GM19351 (cell line): ENCODE data around the gene NUBPL.
A peak's percentile ranks its signal among the peaks of the same experiment; 100 is the strongest.
"Not testable (repeated sequence)": the region's sequence is repeated elsewhere in the genome, so short reads cannot be mapped to it uniquely, and the experiment has no call there.

Source experiments
- ATAC-seq: cut with Tn5 transposase; IDR thresholded peaks from one replicate; pipeline ENCODE4 v1.9.1; 2021; ENCODE audit warnings: mild to moderate bottlenecking, moderate library complexity; ENCODE audit not compliant: unreplicated experiment

Gene NUBPL

DNA sequence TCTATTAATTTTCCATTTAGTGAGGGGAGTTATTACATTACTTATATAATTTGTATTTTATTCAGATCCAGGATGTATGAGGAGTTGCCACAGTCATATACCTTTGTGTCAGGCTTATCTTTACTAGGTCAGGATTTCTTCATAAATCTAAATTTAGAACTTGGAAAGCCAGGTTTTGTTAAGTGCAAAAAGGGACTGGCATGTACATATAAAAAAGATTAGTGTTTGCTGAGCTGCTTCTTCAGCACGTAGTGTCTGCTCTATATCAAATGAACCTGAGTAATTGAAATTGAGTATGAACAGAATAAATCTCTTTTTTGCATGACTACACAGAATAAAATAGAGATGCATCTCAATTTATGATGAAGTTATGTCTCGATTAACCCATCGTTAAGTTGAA is 157.4 kb downstream of the NUBPL start:
- no peak for ATAC-seq

DNA sequence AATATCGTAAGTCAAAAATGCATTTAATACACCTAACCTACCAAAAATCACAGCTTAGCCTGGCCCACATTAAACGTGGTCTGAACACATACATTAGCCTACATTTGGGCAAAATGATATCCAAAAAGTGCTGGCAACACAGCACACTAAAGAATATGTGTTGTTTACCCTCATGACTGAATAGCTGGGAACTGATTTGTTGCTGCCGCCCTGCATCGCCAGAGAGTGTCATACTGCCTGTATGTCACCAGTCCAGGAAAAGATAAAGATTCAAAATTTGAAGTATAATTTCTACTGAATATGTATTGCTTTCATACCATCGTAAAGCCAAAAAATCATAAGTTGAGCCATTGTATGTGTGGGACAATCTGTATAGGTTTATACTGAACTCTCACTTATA is 157.8 kb downstream of the NUBPL start:
- ATAC-seq = no peak

DNA sequence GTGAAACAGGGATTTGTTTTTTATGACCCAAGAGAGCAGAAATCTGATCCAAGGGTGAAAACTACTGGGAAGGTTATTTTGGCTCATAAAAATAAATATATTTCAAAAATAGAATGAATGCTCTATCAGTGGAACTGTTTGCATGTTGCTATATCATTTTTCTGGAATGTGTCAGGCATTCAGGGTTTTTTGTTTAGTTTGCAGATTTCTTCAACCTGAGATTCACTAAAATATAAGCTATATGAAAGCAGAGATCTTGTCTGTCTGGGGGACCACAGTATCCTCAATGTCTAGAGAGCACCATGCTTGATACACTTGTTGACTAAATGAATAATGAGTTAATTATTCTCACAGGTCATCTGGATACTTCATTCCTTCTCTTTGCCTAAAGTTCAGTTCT is 165.1 kb downstream of the NUBPL start:
- ATAC-seq = no peak

DNA sequence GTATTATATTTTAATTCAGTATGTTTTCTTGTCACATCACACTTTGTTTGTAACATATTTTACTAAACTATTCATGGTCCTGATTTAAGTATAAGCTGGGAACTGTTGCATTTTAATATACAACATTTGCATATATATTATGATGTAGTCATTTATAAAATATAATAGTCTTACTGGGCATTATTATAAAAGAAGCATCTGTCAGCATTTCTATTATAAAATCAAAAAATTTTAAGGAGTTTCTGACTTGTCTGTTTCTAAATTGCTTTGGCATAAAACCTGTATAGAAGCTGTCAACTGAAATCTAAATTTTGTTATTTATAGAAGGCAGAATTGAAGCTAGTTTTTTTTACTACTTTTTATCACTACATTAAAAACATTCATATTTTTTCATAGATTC is 166.6 kb downstream of the NUBPL start:
- ATAC-seq = no peak

DNA sequence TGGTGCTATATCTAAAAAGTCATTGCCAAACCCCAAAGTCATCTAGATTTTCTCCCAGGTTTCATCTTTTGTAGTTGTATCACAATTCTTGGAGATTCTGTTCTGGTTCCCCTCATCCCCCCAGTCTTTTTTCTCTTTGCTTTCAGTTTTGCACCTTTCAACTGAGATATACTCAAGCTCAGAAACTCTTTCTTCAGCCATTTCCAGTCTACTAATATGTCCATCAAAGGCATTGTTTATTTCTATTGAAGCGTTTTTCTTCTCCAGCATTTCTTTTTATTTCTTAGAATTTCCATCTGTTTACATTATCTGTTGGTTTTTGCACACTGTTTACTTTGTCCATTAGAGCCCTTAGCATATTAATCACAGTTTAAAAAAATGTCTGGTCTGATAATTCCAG is 179.5 kb downstream of the NUBPL start:
- no peak for ATAC-seq

DNA sequence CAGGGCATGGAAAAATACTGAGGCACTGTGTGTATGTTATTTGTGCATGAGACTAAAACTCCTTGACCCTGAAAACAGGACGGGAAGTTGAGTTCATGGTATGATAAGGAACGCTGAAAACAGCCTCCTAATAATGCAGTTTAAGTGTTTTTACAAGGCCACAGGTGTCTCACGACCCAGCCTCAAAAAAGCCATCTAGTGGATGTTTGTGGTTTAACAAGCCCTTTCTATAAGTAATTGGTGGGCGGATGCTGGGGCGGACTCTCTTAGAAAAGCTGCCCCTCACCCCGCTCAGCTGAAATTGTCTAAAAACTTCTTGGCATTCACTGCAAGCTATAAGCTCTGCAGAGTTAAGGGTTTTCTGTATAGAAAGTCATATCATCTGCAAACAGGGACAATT is 184.5 kb downstream of the NUBPL start:
- ATAC-seq = no peak

DNA sequence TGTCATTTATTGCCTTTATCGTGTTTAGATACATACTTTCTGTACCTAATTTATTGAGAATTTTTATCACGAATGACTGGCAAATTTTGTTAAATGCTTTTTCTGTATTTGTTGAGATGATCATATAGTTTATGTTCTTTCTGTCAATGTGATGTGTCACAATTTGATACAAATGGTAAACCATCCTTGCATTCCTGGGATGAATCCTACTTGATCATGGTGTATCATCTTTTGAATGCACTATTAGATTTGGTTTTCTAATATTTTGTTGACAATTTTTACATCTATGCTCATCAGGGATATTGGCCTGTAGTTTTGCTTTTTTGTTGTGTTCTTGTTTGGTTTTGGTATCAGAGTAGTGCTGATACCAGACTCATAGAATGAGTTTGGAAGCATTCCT is 185.1 kb downstream of the NUBPL start:
- no peak for ATAC-seq

DNA sequence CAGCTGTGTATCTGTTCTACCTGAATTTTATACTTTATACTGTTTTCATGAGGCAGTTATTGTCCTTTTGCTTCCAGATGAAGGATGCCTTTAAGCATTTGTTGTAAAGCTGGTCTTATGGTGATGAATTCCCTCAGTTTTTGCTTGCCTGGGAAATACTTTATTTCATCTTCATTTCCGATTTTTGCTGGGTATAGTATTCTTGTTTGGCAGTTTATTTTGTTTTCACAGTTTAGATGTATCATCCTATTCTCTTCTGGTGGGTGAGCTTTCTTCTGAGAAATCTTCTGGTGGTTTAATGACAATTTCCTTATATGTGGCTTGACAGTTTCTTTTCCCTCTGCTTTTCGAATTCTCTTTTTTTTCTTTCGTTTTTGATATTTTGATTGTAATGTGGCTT is 188.1 kb downstream of the NUBPL start:
- no peak for ATAC-seq

DNA sequence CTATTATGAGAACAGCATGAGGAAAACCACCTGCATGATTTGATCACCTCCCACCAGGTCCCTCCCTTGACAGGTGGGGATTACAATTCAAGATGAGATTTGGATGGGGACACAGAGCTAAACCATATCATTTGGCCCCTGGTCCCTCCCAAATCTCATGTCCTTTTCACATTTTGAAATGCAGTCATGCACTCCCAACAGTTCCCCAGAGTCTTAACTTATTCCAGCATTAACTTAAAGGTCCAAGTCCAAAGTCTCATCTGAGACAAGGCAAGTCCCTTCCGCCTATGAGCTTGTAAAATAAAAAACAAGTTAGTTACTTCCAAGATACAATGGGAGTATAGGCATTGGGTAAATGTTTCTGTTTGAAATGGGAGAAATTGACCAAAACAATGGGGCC is 189.8 kb downstream of the NUBPL start:
- not testable (repeated sequence) for ATAC-seq

DNA sequence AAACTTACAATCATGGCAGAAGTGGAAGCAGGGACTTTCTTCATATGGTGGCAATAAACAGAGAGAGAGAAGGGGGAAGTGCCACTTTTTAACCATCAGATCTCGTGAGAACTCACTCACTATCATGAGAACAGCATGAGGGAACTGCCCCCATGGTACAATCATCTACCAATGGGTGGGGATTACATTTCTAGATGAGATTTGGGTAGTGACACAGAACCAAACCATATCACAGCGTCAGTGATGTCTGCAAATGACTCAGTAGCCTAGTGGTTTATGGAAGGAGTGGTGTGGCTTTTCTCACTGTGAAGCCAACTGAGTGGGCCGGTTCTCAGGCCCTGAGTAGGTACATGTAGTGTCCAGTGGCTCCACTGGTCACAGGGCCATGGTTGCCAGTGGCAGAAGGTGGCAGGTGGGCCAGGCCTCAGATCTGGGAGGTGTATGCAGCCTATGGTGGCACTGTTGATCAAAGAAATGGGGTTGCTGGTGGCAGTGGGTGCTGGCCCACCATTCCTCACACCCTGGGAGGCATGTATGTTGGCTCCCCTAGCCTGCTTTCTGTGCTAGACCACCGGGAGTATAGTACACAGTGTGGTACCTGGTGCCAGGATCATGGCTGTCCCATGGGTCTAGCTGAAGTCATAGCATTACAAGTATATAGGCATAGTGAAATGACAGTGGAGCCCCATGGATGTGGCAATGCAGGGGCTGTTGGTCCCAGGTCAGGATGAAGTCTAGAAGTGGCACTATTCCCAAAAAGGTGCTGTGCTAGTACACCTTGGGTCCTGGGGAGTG is 191.9 kb downstream of the NUBPL start:
- peak; percentile 44 for ATAC-seq

DNA sequence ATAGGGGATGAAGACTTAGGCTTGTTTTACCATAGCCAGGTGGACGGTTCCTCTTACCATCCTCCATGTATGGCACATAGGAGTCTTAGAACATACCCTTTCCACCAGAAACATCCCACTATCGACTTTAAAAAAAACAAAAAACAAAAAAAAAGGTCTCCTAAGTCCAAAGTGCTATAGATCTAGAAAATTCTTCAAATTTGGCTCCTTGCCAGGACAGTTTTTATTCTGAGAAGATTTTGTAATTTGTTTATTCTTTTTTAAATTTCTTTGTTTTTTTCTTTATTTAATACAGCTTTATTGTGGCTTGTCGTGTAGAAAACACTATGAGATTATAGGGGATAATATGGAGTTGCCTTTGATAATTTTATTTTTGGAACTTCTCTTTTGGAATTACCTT is 197.7 kb downstream of the NUBPL start:
- no peak for ATAC-seq

DNA sequence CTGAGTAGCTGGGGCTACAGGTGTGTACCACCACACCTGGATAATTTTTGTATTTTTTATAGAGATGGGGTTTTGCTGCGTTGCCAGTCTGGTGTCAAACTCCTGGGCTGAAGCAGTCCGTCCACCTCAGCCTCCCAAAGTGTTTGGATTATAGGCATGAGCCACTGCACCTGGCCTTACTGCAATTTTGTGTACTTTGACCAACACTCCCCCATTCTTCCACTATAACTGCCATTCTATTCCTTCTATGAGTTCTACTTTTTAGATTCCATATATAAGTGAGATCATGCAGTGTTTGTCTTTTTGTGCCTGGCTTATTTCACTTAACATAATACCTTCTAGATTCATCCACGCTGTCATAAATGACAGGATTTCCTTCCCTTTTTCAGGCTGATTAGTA is 199.1 kb downstream of the NUBPL start:
- no peak for ATAC-seq

DNA sequence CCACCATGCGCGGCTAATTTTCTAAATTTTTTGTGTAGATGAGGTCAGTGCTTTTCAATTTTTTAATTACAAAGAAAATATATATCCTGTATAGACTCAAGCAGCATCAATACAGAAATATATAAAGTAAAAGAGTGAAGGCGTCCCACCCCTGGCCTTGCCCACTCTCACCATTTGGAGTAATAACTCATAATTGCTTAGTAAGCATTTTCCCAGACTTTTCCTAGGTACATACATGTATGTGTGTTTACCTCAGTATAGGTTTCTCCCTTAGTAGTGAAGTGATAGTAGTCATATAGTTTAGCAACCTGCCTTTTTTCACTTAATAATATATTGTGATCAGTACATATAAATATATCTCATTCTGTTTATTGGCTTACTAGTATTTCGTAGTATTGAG is 200.1 kb downstream of the NUBPL start:
- no peak for ATAC-seq

DNA sequence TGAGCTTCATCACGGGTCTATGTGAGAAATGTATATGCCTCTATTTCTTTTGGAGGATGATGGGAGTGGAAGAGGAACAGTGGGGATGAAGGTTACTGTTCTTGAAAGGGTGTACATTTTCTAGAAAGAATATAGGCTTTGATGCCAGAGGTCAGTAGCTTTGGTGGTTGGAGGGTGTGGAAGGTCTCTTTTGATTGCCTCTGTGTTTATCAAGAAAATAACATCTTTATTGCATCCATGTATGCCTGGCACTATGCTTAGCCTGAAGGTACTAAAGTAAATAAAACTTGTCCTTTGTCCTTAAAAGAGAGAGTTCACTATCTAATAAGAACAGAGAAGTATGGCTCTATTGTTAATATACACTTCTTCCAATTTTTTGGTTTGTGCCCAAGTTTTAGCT is 201.8 kb downstream of the NUBPL start:
- no peak for ATAC-seq

DNA sequence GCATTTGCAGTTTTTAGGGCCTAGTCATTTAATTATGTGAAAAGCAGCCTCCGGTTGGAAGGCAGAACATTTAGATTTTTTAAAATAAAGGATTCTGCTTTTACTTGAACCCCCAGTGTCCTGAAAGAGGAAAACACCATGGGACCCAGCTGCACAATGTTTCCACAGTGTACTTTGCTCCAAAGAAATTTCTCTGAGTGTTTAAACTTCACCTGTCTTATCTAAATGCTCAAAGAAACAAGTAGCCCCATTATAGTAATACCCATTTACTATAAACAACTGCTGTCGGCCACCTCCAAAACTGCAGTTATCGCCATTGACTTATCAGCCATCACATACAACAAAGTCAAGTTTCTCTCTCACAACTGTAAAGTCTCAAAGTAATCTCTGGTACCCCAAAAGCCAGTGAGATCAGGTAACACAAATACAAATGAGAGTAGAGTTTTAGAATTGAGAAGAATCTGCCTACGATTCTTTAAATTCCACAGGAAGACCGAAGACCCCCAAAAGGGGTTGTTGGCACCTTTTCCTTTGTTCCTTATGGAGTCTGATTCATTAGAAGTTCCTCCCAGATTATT is 205.2 kb downstream of the NUBPL start:
- ATAC-seq = no peak

DNA sequence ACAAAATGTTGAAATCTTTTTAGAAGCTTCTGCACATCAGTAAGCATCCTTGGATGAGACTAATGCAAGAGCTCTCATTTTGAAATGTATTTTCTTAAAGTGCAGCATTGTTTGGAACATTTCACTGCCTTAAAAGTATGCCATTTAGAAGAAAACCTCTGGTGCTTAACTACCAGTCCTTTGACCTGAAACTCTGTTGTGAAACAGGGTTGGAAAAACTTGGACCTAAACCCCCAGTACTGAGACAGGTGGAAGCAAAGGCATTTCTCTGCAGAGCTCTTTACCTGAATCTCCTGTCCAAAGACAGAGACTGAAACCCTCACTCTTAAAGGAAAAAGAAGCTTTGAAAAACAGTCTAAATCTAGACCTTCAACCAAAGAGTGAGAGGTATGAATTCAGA is 207.2 kb downstream of the NUBPL start:
- no peak for ATAC-seq

DNA sequence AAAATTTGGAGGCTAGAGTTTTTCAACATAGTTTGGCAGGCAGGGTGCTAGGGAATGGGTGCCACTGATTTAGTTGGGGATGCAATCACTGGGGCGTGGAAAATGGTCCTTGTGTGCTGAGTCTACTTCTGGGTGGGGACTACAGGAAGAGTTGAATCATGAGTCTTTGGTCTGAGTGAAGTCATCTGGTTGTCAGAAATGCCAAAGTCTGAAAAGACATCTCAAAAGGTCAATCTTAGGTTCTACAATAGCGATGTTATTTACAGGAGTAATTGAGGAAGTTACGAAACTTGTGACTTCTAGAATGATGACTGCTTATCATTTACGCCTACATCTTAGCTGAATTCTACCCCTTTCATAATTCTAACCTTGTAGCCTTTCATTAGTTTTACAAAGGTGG is 209.1 kb downstream of the NUBPL start:
- ATAC-seq = peak; percentile 61

DNA sequence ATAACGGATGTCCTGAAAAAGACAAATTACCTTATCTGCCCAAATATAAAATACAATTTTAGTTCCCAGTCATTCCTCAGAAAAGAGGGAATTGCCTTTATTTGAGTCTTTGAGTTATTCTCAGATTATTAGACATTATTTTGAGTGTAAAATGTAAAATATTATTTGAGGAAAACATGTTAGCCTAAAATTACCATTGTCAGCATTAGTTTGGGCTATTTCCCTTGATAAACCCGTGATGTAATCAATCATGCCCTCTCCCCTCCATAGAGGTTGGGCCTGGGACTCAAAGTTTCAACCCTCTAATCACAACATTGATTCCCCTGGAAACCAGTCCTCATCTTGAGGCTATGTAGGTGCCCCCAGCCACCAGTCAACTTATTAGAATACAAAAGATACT is 213.4 kb downstream of the NUBPL start:
- ATAC-seq = no peak

DNA sequence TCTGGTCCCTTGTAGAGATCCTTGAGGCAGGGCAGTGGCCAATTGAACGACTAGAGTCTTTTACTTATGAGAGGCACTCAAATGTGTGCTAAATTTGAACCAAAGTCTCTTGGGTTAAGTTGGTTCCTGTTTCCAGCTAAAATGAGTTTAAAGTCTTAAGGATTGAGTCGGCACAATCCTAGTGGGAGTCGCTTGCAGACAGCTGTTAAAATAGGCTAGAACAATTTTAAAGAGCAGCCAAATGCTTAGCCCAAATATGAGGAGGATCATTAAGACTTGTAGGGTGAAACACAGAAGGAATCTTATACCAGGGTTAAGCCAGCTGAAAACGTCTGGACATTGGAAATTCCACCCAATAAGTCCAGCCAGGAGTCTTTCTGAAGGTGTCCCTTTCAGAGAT is 216.1 kb downstream of the NUBPL start:
- no peak for ATAC-seq

DNA sequence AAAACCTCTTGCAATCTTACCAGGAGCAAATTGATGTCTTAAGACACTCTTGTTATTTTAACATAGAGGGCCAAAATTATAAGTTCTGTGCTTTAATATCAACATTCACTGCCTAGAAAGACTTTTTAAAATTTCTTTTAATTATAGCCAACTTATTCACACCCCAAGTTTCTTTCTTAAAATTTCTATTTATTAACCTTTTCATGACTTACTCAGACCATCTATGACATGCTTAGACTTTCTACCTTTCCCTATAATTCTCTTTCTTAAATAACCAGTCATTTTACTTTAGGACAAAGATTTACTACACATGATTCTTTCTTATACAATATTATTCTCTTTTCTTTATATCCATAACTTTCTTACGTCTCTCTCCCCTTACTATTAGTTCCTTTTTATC is 220.4 kb downstream of the NUBPL start:
- no peak for ATAC-seq

DNA sequence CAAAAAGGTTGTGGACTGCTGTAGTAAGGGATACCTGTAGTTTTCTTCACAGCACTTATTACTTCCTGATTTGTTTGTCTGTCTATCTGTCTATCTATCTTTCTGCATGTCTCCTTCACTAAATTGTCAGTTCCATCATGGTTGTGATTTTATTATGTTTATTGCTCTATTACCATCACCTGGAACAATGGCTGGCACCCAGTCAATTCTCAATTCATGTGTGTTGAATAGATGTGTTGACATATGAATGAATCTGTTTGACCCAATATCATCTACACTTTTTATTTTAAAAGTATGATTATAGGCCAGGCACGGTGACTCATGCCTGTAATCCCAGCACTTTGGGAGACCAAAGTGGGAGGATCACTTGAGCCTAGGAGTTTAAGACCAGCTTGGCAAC is 224.4 kb downstream of the NUBPL start:
- ATAC-seq = no peak

DNA sequence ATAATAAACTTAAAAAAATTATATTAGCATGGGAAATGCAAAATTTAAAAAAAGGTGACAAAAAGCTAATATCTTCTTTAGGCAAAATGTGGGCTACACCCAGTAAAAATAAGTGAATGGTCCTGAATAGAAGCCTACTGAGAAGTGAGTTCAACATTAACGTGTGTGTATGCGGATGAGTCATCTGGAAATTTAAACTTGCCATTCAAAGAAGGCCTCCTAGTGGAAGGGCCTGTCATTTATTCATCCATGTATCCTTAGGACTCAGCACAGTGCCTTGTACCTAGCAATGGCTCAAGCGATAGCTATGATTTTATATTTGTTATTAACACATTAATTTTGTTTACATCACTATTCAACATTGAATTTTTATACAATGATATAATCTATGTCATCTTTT is 226.2 kb downstream of the NUBPL start:
- ATAC-seq = no peak

DNA sequence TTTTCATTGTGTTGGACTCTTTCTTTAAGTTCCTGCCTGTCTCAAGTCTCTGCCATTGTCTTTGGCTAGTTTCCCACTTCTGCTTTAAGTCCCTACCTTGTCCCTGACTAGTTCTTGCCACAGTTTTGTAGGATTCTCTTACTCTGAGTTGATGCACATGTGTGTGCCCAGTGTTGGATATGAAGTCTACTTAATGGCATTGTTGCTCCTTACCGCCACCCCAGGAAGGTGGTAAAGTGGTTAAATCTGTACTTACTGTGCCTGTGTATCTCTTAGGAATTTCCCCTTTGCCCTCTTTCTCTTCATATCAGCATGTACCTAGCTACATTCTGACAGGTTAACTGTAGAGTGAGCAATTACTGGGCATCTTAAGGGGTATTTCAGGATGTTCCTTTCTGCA is 227.1 kb downstream of the NUBPL start:
- no peak for ATAC-seq
